Stimulated activated CD8-positive, alpha-beta memory T cell treated with anti-CD3 and anti-CD28 coated beads, Interleukin-12 subunit alpha, Interleukin-12 subunit beta, amount 100 ng/mL, for 4 hours (primary cell): ENCODE measurements around the gene PDZD7.

ENCODE experiments used
- DNase-seq: peaks from one replicate; pipeline ENCODE4 v3.0.0-alpha.2; 2020; ENCODE audit warnings: low read depth

The PDZD7 gene

DNA sequence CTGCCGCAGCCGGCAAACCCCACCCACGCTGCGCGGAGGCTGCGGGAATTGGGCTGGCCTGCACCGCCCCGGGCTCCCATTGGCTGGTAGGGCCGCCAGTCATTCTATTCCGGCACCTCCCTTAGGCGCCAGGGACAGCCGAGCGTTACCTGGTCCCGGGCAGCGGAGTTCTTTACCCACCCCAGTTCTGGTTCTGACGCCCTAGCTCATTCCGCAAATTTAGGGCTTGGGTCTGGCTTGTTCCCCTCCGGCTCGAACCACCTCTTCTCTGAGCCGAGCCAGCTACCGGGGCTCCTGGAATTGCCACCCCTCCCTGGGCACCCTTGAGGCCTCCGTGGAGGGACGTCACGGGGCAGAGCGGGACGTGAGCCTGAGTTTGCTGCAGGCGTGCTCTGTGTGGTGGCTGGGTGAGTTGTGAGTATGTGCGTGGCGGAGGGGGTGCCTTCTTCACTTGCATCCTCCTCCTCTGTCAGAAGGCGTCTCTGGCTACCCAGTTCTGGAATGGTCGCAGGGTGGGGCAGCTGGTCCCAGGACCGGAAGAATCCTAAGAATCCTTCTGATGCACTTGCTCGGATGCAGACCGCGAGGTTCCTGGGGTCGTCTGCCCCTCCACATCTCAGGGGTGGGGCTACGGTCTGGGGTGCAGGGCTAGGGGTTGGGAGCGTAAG, at the start of gene PDZD7, which contains the start of gene SFXN3:
TSS of gene PDZD7 (minus strand) at position 2 of the 668 bp plus-strand sequence. CDS start 910 bp downstream, outside the sequence.
TSS of gene SFXN3 (plus strand) at position 107 of the 668 bp plus-strand sequence. CDS start 3,461 bp downstream, outside the sequence.
- peak; percentile 93 for DNase-seq

DNA sequence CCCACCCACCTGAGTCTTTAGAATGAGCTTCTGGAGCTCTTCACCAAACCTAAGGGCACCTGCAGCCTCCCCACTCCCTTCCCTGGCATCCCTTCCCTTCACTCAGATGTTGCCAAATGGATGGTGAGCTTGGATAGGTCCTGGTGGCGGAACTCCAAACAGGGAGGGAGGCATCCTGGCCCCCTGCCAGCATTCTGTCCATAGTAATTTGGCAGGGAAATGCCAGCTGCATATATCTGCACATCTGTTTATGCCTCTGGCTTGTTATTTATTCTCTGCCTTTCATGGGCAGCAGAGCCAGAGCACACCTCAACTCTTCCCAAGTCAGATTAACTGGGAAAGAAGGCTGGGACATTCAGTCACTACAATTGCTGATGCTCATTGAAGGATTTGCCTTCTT, 48.9 kb upstream of the PDZD7 start:
- no peak for DNase-seq

- DNase-seq: no peak
Observed at GRCh38 chr10:101076630-101077029, 45.7 kb upstream of the PDZD7 start.

DNA sequence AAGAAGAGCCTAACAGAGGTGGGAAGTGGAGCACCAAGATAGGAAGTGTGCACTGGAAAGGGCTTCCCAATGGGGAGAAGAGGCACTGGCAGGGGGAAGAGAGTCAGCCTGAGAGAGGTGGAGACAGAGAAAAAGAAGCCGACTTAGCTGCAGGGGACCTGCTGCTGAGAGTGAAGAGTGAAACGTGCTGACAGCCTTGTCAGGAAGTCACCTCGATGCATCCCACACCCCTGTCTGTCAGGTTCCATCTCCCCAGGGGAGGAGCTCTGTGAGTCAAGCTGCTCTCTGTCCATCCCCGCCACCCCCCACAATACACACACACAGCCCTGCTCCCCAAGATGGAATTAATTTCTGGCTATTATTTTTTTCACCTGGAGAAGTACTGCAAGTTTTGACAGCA, 44.8 kb upstream of the PDZD7 start:
- DNase-seq: no peak

GRCh38 chr10:101073631-101074030, 42.7 kb upstream of the PDZD7 start:
- DNase-seq: no peak

- DNase-seq: no peak
Observed at GRCh38 chr10:101072923-101073322, 42.0 kb upstream of the PDZD7 start.

GRCh38 chr10:101071885-101072433, 41.0 kb upstream of the PDZD7 start:
- DNase-seq: no peak

DNA sequence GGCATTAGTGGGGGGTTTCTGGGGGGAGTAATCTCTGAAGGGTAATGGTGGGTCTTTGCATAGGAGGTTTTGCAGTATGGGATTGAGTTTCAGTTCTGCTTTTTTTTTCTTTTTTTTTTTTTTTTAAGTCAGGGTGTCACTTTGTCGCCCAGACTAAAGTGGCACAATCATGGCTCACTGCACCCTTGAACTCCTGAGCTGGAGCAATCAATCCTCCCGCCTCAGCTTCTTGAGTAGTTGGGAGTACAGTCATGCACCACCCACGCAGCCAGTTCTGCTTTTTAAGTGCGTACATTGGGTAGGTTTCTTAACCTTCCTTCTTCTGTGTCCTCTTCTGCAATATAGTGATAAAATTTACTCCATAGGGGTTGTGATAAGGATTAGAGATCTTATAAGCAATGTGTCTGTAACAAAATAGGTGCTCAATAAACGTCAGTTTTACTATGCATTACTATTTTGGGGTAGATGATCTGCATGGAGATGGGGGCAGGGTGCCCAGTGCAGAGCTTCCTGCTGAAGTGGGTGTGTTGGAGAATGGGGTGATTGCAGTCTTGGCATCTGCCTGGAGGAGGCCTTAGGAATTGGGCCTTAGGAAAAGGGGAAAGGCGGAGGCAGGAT, 40.4 kb upstream of the PDZD7 start:
- no peak for DNase-seq

DNA sequence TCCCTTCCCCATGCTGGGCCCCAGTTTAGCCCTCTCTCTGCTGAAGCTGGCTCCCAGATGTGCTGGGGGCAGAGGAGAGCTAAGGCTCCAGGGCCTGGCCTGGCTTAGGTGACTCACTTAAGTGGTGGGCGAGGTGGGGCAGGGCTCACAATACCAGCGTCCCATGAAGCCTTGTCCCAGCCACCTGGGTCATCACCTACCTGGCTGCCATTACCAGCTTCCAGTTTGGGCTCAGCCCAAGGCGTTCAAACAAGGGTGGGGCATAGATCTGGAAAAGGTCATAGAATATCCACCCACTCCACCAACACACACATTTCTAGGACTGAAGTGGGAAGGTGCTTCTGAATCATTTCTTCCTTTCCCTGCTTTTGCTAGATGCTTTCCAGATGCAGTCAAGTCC, 39.2 kb upstream of the PDZD7 start:
- no peak for DNase-seq

DNA sequence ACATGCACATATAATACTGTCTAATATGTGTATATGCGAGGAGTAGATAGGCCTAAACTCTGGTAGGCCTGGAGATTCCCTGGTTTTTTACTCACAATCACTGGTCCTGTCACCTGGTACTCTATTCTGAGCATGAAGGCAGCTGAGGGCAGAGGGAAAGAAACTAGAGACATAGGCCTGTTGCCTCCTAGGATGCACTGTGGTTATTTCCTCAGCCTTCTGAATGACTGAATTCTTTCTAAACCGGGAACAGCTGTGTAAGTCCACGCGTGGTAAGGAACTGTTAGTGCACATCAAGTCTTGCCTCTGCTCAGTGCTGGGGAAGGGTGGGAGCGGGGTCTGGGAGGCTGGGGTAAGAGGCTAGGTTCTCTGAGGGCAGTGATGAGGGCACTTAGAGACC, 38.5 kb upstream of the PDZD7 start:
- DNase-seq: no peak

DNA sequence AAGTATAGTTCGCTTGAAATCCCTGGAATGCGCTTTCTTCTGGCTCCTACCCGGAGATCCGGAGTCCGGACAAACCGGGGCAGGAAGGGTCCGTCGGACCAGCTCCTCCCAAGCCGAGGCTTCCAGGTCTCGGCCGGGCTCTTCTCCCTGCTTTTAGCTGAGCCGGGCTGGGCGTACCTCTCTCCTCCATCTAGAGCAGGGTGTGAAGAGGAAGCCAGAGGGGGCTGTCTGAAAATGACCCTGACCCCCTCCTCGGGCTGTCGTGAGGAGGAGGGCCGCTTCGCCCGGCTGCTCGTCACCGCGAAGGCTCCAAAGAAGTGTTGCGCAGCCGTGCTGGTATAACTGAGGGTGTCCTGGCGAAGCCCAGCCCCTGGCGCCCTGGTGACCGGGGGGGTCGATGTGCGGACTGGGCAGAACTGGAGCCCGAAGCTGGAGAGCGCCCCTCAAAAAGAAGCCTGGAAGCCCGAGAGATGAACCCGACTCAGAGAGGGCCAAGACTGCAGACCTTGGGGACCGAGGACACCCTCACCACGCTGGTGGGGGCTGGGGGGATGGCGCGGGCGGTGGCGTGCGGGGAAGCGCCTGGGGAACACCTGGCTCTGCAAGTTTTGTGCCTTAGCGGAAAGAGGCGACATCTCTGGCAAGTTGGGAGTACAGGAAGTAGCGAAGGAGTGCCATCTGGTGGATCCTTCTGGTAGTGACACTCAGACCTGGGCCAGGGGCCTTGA, 36.6 kb upstream of the PDZD7 start:
- DNase-seq: peak; percentile 49

DNA sequence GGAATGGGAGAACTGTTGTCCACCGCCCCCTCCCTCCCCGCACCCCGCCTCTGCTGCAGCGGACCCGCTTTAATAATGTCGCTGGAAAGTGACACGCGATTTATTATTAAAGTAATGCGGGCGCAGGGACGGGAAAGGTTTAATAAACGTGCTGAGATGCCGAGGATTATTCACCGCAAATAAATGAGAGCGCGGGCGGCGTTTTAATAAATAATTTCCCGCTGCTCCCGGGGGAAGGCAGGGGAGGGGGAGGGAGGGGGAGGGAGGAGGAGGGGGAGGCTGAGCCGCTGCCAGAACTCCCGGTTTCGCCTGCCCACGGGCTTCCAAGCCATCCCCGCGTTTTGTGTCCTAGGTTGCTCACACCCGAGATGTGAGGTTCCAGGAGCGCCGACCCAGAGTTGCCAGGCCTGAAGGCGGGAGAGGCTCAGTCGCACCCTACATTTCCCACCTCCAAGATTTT, 36.0 kb upstream of the PDZD7 start:
- DNase-seq: no peak

- peak; percentile 19 for DNase-seq
Observed at GRCh38 chr10:101066146-101066895, 35.4 kb upstream of the PDZD7 start.

DNA sequence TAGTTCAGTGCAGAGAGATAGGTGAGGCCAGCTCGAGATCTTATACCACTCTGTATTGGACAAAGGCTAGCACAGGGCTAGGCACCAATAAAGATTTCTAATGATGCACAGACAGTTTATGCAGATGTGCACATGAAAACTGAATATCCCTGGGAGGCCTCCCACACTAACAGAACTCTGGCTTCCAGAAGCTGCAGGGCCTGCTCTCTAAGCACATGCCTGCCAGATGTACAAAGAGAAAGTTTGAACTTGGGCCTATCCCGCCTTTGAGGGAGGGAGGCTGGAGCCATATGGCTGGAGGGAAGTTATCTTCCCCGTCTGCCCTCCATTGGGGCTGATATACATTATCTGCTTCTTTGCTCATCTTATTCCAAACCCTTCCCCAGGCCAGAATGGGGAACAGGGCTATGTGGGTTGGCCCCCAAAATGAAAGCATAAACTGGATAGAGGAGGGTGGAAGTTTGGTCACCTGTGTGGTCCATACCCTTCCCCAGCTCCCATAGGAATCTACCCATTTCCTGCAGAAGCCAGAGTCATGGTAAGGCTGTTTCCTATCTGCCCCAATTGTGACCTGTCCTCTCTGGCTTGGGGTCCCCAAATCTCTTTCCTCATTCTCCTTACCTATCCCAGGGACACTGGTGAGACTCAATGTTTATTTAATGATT, 34.7 kb upstream of the PDZD7 start:
- no peak for DNase-seq

- no peak for DNase-seq
Observed at GRCh38 chr10:101064415-101065030, 33.6 kb upstream of the PDZD7 start.

DNA sequence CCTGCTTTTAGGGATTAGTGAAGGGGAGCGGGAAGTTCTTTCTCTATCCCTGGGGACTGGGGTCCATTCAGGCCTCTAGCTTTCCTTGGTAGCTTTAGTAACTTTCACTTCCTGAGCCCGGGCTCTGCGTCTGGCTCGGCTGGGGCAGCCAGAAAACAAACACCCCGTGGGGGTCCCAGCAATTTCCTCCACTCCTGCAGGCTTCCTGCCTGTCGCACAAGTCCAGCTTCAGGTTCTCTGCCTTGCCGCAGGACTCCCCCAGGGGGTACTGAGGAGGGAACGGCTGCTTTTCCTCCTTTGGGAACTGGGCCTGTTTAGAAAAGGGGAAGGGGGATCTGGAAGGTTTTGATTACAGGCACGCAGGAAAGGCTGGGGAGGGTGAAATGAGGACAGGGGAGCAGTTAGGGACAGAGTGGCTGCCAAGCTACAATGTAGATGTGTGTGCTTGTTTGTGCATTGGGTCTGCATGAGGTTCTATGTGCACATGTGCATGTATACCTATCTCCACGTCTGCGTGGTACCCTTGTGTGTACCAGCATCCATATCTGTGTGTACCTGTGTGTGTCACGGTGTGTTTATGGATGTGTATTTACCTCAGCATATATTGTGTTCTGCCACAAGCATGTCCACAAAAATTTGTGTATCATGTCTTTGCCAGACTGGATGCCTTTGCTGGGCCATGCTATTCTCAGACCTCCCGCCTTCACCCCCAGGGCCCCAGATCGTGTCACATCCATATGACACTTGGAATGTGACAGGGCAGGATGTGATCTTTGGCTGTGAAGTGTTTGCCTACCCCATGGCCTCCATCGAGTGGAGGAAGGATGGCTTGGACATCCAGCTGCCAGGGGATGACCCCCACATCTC, 32.9 kb upstream of the PDZD7 start:
- DNase-seq: no peak

DNA sequence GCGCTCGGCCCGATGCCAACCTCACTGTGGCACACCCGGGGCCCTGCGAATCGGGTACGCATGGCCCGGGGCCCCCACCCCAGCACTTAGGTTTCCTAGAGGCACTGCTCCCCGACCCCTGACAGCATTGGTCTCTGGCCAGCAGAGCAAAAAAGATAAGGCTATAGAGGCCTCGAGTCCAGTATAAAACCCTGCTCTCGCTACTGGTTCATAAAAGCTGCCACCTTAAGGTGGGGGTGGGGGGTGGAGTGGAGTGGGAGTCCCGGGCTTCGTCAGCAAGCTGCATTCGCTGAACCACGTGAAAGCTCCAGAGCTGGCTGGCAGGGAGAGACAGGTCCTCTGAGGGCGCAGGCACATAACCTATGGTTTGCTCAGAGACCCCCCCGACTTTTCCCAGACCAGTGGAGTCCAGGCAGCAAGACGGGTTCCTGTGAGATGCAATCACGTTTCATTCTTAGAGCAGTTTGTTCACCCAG, 32.2 kb upstream of the PDZD7 start:
- no peak for DNase-seq

GRCh38 chr10:101062232-101063049, 31.5 kb upstream of the PDZD7 start:
- DNase-seq: peak; percentile 28
